NCI-H446 (cell line): ENCODE data around the gene ABCD3.

ENCODE experiments used
- DNase-seq, 2 experiments: peaks; one replicate each; lab custom pipeline; 2025; lab: John Stamatoyannopoulos, UW

Gene ABCD3

GRCh38 chr1:94527447-94528031 is 109.3 kb downstream of the ABCD3 start:
- peak in 1 of 2 experiments; percentile 41 for DNase-seq

- peak in 1 of 2 experiments; percentile 31 for DNase-seq
Observed at GRCh38 chr1:94528299-94528698, 110.1 kb downstream of the ABCD3 start.

- DNase-seq = no peak
Observed at GRCh38 chr1:94528826-94529225, 110.6 kb downstream of the ABCD3 start.

DNA sequence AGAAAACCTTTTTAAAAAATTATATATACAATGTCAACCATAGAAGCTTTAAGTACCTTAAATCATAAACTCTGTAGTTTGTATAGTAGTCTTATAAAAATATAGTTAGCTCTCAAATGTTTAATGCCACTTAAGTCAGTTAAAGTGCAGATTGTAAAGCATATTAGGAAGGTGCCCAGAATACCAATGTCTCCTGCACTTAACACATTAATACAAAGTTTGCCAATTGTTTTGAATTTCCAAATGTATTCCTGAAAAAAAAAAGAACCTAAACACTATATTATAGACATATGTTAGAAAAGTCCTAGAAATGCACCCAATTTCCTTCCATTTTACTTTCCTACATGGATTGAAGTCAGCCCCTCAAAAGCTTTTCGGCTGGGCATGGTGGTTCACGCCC is 111.2 kb downstream of the ABCD3 start:
- DNase-seq = no peak

GRCh38 chr1:94530373-94530878 is 112.2 kb downstream of the ABCD3 start:
- no peak for DNase-seq

DNA sequence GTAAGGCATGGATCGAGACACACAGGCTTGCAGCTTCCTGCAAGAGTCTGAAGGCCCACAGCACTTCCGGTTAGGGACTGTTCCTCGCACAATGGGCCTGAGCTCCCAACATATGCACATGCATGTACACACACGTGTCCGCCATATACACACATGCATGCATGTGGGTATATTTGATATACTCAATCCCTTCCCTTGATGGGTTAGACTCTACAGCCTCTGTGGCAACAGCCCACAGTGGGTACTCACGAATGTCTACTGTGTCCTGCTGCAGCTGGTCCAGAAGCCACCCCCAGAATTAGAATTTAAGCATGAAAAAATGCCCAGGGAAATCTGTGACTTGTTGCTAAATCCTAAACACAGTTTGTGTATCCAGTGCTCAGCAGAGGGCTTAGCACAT is 113.5 kb downstream of the ABCD3 start:
- no peak for DNase-seq

DNA sequence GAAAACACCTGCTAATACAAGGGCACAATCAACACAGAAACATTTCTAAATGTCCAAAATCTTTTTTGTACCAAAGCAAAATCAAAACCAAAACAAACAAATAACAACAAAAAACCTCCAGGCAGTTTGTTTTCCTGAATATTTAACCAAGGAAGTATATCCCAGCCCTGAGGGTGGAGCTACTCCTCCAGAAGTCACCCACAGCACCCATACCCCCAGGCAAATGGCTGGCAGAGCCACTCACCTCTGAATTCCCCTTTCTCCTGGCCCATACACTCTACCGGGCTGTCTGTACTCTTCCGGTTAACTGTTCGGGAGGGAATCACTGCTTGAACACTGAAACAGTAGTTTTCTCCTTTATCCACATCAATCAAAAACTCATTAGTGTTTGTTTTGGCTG is 113.9 kb downstream of the ABCD3 start:
- DNase-seq = no peak

DNA sequence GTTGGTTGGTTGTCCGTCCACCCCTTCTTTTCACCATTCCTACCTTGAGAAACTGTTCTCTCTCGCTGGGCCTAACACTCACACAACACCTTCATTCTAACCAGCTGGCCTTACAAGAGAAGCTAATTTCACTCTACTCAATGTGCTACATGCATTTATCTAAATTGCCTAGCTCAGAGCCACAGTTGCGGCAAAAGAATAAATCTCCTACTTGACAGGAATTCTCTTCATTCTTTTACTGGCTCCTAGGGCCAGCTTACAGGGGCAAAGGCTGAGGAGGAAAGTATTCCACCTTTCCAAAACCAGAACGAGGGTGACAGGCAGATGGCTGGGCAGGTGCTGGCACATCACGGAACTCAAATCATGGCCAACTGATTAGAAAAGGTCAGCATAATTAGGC is 116.9 kb downstream of the ABCD3 start:
- no peak for DNase-seq

DNA sequence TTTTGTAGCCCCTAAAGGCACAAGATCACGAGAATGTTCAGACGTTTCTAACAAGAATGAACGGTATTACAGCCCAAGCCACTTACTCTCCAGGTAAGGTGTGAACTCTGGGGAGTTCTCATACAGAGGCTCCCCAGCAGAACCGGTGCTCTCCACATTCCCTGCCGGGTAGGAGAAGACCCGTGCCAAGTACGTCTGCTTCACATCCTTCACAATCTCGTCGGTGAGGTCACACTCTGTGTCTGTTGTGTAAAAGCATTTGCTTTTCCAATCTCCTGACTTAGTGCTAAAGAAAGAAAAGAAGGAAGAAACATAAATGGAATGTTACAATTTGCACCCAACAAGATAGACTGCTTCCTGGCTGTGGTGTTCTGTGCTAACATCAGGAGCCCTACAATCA is 117.7 kb downstream of the ABCD3 start:
- DNase-seq = no peak

DNA sequence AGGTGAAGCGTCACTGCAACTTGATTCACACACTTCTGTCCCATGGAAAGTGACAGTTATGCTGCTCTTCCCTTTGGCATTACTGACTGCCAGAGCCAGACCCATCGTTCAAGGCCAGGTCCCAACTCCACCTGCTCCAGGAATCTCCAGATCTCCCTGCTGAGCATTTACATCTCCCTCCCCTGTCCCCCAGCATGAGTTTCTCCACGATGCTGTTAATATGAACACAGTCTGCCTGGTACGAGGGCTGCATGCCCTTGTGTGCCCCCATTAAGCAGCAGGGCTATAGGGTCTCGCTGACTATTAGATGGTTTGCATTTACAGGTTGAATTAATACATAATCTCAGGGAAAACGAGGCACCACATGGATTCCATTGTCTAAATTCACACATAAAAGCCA is 119.1 kb downstream of the ABCD3 start:
- no peak for DNase-seq

DNA sequence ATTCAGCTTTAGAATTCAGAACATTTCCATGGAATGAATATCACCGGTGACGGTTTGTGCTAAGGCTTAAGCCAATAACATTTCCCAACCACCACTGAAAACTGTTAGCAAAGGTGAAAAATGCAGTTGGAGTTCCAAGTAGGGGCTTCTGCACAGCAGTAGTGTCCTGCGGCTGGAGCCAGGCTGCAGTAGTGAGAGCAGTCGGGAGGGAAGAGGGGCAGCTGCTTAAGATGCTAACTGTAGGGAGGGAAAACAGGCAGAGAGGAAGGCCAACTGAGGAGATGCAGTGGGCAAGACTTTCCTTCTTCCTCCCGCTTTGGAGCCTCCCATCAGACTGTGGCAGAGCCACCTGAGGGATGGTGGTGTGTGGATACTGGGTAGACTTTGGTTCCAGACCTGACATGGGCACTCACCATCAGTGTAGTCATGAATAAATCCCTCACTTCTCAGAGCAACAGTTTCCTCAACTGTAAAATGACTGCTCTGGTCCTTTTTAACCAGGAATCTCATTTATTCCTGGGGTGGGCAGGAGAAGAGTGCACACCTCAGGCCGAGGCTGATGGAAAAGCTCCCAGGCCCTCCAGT is 120.1 kb downstream of the ABCD3 start:
- DNase-seq = no peak

- DNase-seq = peak in 1 of 2 experiments; percentile 10
Observed at GRCh38 chr1:94539496-94539895, 121.3 kb downstream of the ABCD3 start.

DNA sequence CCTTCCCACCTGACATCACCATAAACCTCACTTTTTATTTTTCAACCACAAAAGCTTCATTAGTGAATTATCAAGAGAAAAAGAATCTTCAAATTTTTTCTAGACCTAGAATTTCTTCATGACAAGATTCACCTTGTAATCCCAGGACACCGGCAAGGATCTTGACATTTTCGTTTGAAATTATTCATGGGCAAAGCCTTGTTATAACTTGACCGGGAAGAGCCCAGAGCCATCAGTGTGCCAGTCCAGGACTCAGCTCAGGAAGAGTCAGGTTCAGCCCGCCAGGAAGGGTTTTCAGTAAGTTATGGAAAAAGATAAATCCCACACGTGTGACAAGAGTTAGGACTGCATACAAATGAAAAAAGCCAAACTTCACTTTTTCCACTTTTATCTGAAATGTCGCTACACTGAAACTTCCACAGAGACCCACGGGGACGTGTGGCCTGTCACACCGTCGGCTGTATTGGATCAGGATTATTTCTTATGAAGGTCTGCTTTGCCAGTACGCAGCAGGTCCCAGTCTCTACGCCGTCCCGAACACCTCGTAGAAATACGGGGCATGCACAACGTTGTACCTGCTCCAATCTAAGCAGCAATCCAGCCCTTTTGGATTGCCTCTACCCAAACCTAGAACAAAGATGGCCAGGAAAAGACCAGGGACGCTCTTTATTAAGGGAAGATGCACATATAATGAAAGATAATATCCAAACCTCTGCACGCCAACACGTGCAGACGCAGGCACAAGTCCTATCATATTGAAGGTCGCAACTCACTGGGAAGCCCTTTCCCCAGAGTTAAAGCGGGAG is 122.5 kb downstream of the ABCD3 start:
- DNase-seq = no peak

- DNase-seq = peak; percentile 25 to 76
Observed at GRCh38 chr1:94541246-94542087, 123.3 kb downstream of the ABCD3 start, which contains the start of gene F3. Gene F3 (minus strand): TSS chr1:94541759. CDS start chr1:94541636, 123 bp downstream.

DNA sequence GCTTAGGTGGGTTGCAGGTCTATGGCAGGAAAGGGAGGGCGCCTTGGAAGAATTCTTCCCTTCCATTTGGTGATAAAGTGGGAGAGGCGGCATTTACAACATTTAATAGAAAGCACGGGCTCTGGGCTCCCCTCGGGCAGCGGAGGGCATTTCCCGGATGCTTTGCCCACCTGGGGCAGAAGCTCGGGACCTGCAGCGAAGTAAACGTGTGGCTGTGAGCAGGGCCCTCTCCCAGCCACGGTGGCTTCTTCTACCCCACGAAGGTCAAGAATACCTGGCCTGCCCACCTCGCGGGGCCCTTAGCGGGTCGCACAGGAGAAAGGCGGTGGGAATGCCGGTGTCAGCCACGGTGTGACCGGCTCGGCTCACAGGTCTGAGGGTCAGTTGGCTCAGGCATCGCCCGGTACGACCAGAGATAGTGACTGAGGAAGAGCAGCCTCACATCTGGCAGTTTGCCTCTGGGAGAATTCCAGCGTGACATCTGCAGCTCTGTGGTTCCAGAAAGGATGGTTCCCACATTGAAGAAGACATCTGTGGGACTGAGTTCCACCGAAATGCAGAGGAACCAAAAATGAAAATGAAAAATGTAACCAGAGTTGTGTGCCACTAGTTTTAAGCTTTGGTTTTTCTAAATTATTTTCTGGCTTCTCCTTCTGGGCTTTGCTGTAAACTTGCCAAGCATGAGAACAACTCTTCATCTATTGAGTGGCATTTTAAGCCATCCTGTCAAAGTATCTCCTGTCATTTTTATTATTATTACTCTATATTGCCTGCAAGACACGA is 124.1 kb downstream of the ABCD3 start:
- DNase-seq = peak in 1 of 2 experiments; percentile 14

GRCh38 chr1:94543001-94543400 is 124.8 kb downstream of the ABCD3 start:
- DNase-seq = no peak

DNA sequence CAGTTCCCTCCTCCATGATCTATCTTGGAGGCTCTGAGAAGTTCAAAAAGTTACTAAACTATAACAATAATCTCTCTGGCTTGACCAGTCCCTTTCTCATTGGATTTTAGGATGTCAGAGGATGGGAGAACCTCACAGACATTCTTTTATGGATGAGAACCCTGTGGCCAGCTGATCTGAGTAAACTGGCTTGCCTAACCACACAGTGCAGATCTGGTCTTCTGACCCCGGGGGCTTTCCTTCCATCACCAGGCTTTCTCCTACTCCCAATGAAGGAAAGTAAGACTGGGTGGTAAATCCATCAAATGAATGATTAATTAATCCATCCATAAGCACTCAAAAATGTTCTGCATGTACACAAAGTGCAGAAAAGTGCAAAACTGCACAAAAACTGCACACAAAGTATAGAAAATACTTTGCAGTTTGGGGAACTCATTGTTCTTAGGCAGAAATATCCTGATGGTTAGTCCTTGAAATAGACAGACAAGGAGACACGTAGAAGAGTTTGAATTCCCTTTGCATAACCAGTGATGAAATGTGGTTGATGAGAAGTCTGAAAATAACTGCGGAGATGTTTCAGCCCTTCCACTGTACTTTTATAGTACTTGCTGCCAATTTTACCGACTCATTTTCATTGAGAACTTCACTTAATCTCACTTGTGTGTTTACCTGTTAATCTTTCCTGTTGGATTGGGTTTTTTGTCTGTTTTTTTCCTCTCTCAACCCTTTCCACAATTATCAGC is 125.9 kb downstream of the ABCD3 start:
- no peak for DNase-seq

GRCh38 chr1:94544706-94545490 is 126.7 kb downstream of the ABCD3 start:
- no peak for DNase-seq

DNA sequence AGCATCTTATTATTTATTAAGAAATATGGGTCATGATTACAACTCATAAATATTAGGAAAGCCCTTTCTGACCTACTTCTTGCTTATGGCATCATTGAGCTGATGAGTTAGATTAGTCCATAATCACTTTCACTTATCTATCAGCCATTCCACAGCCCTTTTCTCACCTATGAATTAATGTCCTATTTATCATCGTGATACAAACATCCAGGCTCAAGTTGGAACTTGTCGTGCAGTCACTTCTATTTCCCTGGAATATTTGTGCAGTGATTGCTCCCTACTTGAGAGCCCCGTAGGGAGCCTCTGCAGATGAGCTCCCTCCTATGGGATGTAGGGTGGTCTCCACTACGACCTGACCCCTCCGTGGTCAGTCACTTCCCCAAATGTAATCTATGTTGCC is 131.5 kb downstream of the ABCD3 start:
- no peak for DNase-seq

DNA sequence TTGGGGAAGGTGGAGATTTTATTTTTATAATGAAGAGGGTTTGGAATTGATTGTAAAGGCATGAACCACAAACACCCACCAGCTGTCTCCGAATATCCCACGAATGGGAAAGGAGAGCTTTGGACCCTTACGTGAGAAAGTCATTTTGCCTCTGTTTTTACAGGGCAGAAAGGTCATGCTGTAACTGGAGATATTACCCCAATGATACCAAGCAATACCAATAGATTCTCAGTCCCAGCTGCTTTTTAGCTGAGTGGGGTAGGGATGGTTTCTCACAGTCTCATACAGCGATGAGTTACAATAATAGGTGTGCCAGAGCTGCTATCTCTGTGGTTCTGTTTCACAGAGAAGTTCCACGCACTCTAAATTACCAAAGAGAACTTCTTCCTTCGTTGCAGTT is 132.2 kb downstream of the ABCD3 start:
- no peak for DNase-seq
